Smooth muscle cell (in vitro differentiated cells): ENCODE measurements around the gene RASGEF1B. TPM values are rescaled to one million over a fixed set of nuclear protein-coding genes. Genes with fewer than 3 reads are reported as not detected.
A peak's percentile ranks its signal among the peaks of the same experiment; 100 is the strongest.

Experiments
- DNase-seq: peaks from one replicate; lab custom pipeline; 2025; ENCODE audit not compliant: unreplicated experiment; lab: John Stamatoyannopoulos, UW
- H2AFZ ChIP-seq: fragments of 200-600 bp; sonication (generic); 2 replicates; pipeline ENCODE4 v1.6.0; 2016; ENCODE audit warnings: antibody characterized with exemption, low read depth, mild to moderate bottlenecking
- H3F3A ChIP-seq: fragments of 200-600 bp; sonication (generic); 2 replicates; pipeline ENCODE4 v1.6.0; 2017; ENCODE audit warnings: antibody characterized with exemption, low read depth
- H3K27ac ChIP-seq: fragments of 200-600 bp; sonication (generic); 2 replicates; pipeline ENCODE4 v1.5.1; 2016; ENCODE audit warnings: low read depth, mild to moderate bottlenecking
- H3K27me3 ChIP-seq: fragments of 200-600 bp; sonication (generic); 2 replicates; pipeline ENCODE4 v1.6.1; 2016; ENCODE audit warnings: low read depth, mild to moderate bottlenecking
- H3K36me3 ChIP-seq: fragments of 200-600 bp; sonication (generic); 2 replicates; pipeline ENCODE4 v1.5.1; 2016; ENCODE audit warnings: low read depth
- H3K4me1 ChIP-seq: fragments of 200-600 bp; sonication (generic); 2 replicates; pipeline ENCODE4 v1.5.1; 2016; ENCODE audit warnings: low read depth
- H3K4me2 ChIP-seq: fragments of 200-600 bp; sonication (generic); 2 replicates; pipeline ENCODE4 v1.6.0; 2016; ENCODE audit warnings: mild to moderate bottlenecking
- H3K4me3 ChIP-seq: fragments of 200-600 bp; sonication (generic); 2 replicates; pipeline ENCODE4 v1.5.1; 2016; ENCODE audit warnings: mild to moderate bottlenecking
- H3K79me2 ChIP-seq: fragments of 200-600 bp; sonication (generic); 2 replicates; pipeline ENCODE4 v1.6.0; 2016; ENCODE audit warnings: low read depth, mild to moderate bottlenecking
- H3K9ac ChIP-seq: fragments of 200-600 bp; sonication (generic); 2 replicates; pipeline ENCODE4 v1.6.0; 2016; ENCODE audit warnings: low read depth
- H3K9me3 ChIP-seq: fragments of 200-600 bp; sonication (generic); replicated peaks from 2 replicates; pipeline ENCODE4 v1.5.1; 2016; ENCODE audit warnings: low read depth
- H4K20me1 ChIP-seq: fragments of 200-600 bp; sonication (generic); 2 replicates; pipeline ENCODE4 v1.6.0; 2016; ENCODE audit warnings: low read depth
- CTCF ChIP-seq: fragments of 200-600 bp; sonication (generic); IDR thresholded peaks from 2 replicates; pipeline ENCODE4 v1.5.1; 2017; ENCODE audit warnings: borderline replicate concordance, mild to moderate bottlenecking, antibody characterized with exemption; ENCODE audit not compliant: insufficient read depth, poor library complexity, severe bottlenecking
- WGBS: methylation state at CpG from one replicate; pipeline ENCODE4 v1.1.7; 2016; ENCODE audit warnings: low lambda C conversion rate; 5-methylcytosine and 5-hydroxymethylcytosine counted together
- polyA plus RNA-seq: library from polyadenylated mRNA; unstranded; fragments of >200 nt; fragmentation: Nextera tagmentation; extraction: Ambion mirVana; gene quantifications from 2 replicates; pipeline ENCODE4 v1.2.1, GENCODE V29; 2016
- total RNA-seq: library from RNA; depleted of rRNA; stranded (reverse); fragments of >200 nt; gene quantifications from 2 replicates; pipeline ENCODE4 v1.2.3, GENCODE V29; 2014

RASGEF1B gene
- total and polyA plus RNA-seq, 2 experiments from 2014 or later, result 1.5 to 7.5 TPM

GRCh38 chr4:81466841-81467671 is 4.7 kb downstream of the RASGEF1B start:
- Histone ChIP-seq H3F3A (no peaks in the 10 kb centered on the region), H3K4me2 (peak overlapping the region; percentile 66), H2AFZ (no peak overlapping the region), H3K9me3 (no peaks in the 10 kb centered on the region), H3K79me2 (peaks cover 9% of the 10 kb centered on the region), H3K4me3 (no peak overlapping the region), H3K9ac (peak overlapping the region; percentile 37), H3K27ac (peak overlapping the region; percentile 78), H4K20me1 (no peaks in the 10 kb centered on the region), H3K36me3 (no peaks in the 10 kb centered on the region), H3K27me3 (no peaks in the 10 kb centered on the region), H3K4me1 (peaks cover 18% of the 10 kb centered on the region)
- WGBS, result 16% methylated on average over 5 of the region's 5 CpGs
- peak; percentile 96 for TF ChIP-seq CTCF
- DNase-seq, result no peak

- Histone ChIP-seq H2AFZ (no peak overlapping the region), H3K9me3 (no peaks in the 10 kb centered on the region), H3K27ac (peak overlapping the region; percentile 10), H3K9ac (no peak overlapping the region), H3K4me3 (no peak overlapping the region), H3K4me2 (no peak overlapping the region), H3K36me3 (no peaks in the 10 kb centered on the region), H3K79me2 (peaks cover 9% of the 10 kb centered on the region), H4K20me1 (no peaks in the 10 kb centered on the region), H3K4me1 (peaks cover 18% of the 10 kb centered on the region), H3F3A (no peaks in the 10 kb centered on the region), H3K27me3 (no peaks in the 10 kb centered on the region)
- WGBS, result 75% methylated on average over 8 of the region's 8 CpGs
- no peak for TF ChIP-seq CTCF
- DNase-seq, result no peak
Measured at GRCh38 chr4:81465406-81466340, 6.0 kb downstream of the RASGEF1B start.

- no peak overlapping the region for H3K4me2 ChIP-seq
- TF ChIP-seq CTCF, result no peak
- no peaks in the 10 kb centered on the region for H3K79me2 ChIP-seq
- no peaks in the 10 kb centered on the region for H3K4me1 ChIP-seq
- H3K27me3 ChIP-seq, result no peaks in the 10 kb centered on the region
- H3F3A ChIP-seq, result no peaks in the 10 kb centered on the region
- H3K27ac ChIP-seq, result no peak overlapping the region
- DNase-seq, result no peak
- H4K20me1 ChIP-seq, result no peaks in the 10 kb centered on the region
- no peak overlapping the region for H3K4me3 ChIP-seq
- no peaks in the 10 kb centered on the region for H3K9me3 ChIP-seq
- no peak overlapping the region for H3K9ac ChIP-seq
- WGBS, result over 99% methylated on average over 3 of the region's 3 CpGs
- no peaks in the 10 kb centered on the region for H3K36me3 ChIP-seq
- H2AFZ ChIP-seq, result no peak overlapping the region
Measured at GRCh38 chr4:81460834-81461233, 10.9 kb downstream of the RASGEF1B start.
